A549 (cell line): Measurements from ENCODE around the gene SERINC5. TPM values are rescaled to one million over a fixed set of nuclear protein-coding genes. Genes with fewer than 3 reads are reported as not detected.
"Not testable (repeated sequence)": the region's sequence is repeated elsewhere in the genome, so short reads cannot be mapped to it uniquely, and the experiment has no call there.

ENCODE experiments used
- ATAC-seq, 2 experiments: fragments of 200-7000 bp in 1 of 2; fragments of >200 bp in 1 of 2; cut with Nextera tagmentation in 1 of 2; cut with Tn5 transposase in 1 of 2; 3 replicates each; pipeline versions ENCODE4 v1.8.0 to v1.9.1; 2018 to 2020; ENCODE audit warnings: mild to moderate bottlenecking in 1 of 2, moderate library complexity in 1 of 2
- CTCF ChIA-PET: fragments of 300-600 bp; sonication (Branson Sonifier 250); formaldehyde crosslinking; extraction: SDS; loops from one replicate; lab custom pipeline; 2021; ENCODE audit warnings: antibody characterized with exemption, inconsistent platforms; lab: Yijun Ruan, JAX
- POLR2A ChIA-PET: fragments of 350-600 bp; formaldehyde crosslinking; extraction: SDS; loops from one replicate; lab custom pipeline; 2021; ENCODE audit warnings: antibody characterized with exemption, inconsistent platforms; lab: Yijun Ruan, JAX
- DNase-seq, 2 experiments: peaks; one replicate each; pipeline versions ENCODE4 v3.0.0 to v3.0.0-alpha.2; 2011 to 2016; ENCODE audit warnings: low read depth in 1 of 2, low spot score in 1 of 2
- FAIRE-seq: peaks from 2 replicates; lab custom pipeline; 2011; peaks lifted over from hg19 to GRCh38; lab: Jason Lieb, UNC
- H3K27ac ChIP-seq, 2 experiments: fragments of >200 bp; sonication (Bioruptor Twin); formaldehyde crosslinking; 3 replicates each; pipeline ENCODE4 v1.5.1; 2016 to 2017
- H3K4me1 ChIP-seq: fragments of >200 bp; sonication (Bioruptor Twin); formaldehyde crosslinking; 3 replicates; pipeline ENCODE4 v1.6.1; 2016
- H3K4me2 ChIP-seq: fragments of >200 bp; sonication (Bioruptor Twin); formaldehyde crosslinking; 3 replicates; pipeline ENCODE4 v1.6.1; 2016
- H3K4me3 ChIP-seq: fragments of >200 bp; sonication (Bioruptor Twin); formaldehyde crosslinking; 3 replicates; pipeline ENCODE4 v1.5.1; 2016
- H3K9me3 ChIP-seq: fragments of >200 bp; sonication (Bioruptor Twin); formaldehyde crosslinking; 3 replicates; pipeline ENCODE4 v1.6.1; 2016
- BHLHE40 ChIP-seq: IDR thresholded peaks from 2 replicates; pipeline ENCODE4 v1.6.1; 2012; ENCODE audit warnings: low read depth, low read length, inconsistent platforms
- CEBPB ChIP-seq, 2 experiments: fragments of >200 bp in 1 of 2; sonication (Bioruptor Twin) in 1 of 2; formaldehyde crosslinking in 1 of 2; IDR thresholded peaks; 2 replicates each; pipeline ENCODE4 v1.6.1; 2012 to 2016
- CHD2 ChIP-seq: fragments of 150-350 bp; IDR thresholded peaks from 2 replicates; pipeline ENCODE4 v1.6.1; 2014; ENCODE audit warnings: low read length; ENCODE audit not compliant: partially characterized antibody
- CTCF ChIP-seq: fragments of >200 bp; sonication (Bioruptor Twin); formaldehyde crosslinking; IDR thresholded peaks from 3 replicates; pipeline ENCODE4 v1.5.1; 2016
- EHF ChIP-seq: fragments of 250-450 bp; sonication (Bioruptor Pico); IDR thresholded peaks from 2 replicates; pipeline ENCODE4 v1.5.0; 2020; ENCODE audit warnings: mild to moderate bottlenecking
- EHMT2 ChIP-seq: fragments of 200-600 bp; sonication (generic); IDR thresholded peaks from 2 replicates; pipeline ENCODE4 v1.6.1; 2016; ENCODE audit warnings: antibody characterized with exemption, low read depth, mild to moderate bottlenecking, moderate library complexity
- ELK1 ChIP-seq: fragments of 150-350 bp; IDR thresholded peaks from 2 replicates; pipeline ENCODE4 v1.6.1; 2014; ENCODE audit warnings: low read depth, mild to moderate bottlenecking, low read length
- EP300 ChIP-seq, 2 experiments: fragments of >200 bp; sonication (Bioruptor Twin); formaldehyde crosslinking; IDR thresholded peaks; 2 replicates in 1 of 2; 3 replicates in 1 of 2; pipeline ENCODE4 v1.6.1; 2016 to 2017
- FOSB ChIP-seq: fragments of 250-450 bp; sonication (Bioruptor Pico); IDR thresholded peaks from 2 replicates; pipeline ENCODE4 v1.5.0; 2020; ENCODE audit warnings: mild to moderate bottlenecking, moderate library complexity
- HDAC2 ChIP-seq: fragments of 200-600 bp; sonication (generic); IDR thresholded peaks from 2 replicates; pipeline ENCODE4 v1.6.1; 2016
- HES2 ChIP-seq: fragments of >200 bp; sonication (Bioruptor Twin); formaldehyde crosslinking; IDR thresholded peaks from 2 replicates; pipeline ENCODE4 v1.6.1; 2016
- HEYL ChIP-seq: fragments of 250-450 bp; sonication (Bioruptor Pico); IDR thresholded peaks from 2 replicates; pipeline ENCODE4 v1.8.0; 2021; ENCODE audit warnings: mild to moderate bottlenecking, moderate library complexity
- HOXB13 ChIP-seq: fragments of 250-450 bp; sonication (Bioruptor Pico); IDR thresholded peaks from 2 replicates; pipeline ENCODE4 v1.5.0; 2020; ENCODE audit warnings: low read depth, mild to moderate bottlenecking, moderate library complexity
- HOXB5 ChIP-seq: fragments of 250-450 bp; sonication (Bioruptor Pico); IDR thresholded peaks from 2 replicates; pipeline ENCODE4 v1.5.0; 2020; ENCODE audit warnings: mild to moderate bottlenecking, moderate library complexity
- JUN ChIP-seq, 2 experiments: fragments of >200 bp; sonication (Bioruptor Twin); formaldehyde crosslinking; IDR thresholded peaks; 2 replicates in 1 of 2; 3 replicates in 1 of 2; pipeline ENCODE4 v1.6.1; 2016 to 2017
- KDM1A ChIP-seq: fragments of 200-600 bp; sonication (generic); IDR thresholded peaks from 2 replicates; pipeline ENCODE4 v1.6.1; 2016; ENCODE audit warnings: low read depth, mild to moderate bottlenecking
- MYC ChIP-seq: IDR thresholded peaks from 2 replicates; pipeline ENCODE4 v1.6.1; 2012; ENCODE audit warnings: mild to moderate bottlenecking, inconsistent platforms, low read length, improper control_type of control experiment, borderline replicate concordance
- RARB ChIP-seq: fragments of 250-450 bp; sonication (Bioruptor Pico); IDR thresholded peaks from 2 replicates; pipeline ENCODE4 v1.8.0; 2021; ENCODE audit warnings: mild to moderate bottlenecking, moderate library complexity
- RCOR1 ChIP-seq: fragments of 150-350 bp; IDR thresholded peaks from 2 replicates; pipeline ENCODE4 v1.6.1; 2014; ENCODE audit warnings: antibody characterized with exemption, low read length, low read depth
- RNF2 ChIP-seq: fragments of 200-600 bp; sonication (generic); IDR thresholded peaks from 2 replicates; pipeline ENCODE4 v1.6.1; 2016; ENCODE audit warnings: low read depth, mild to moderate bottlenecking, antibody characterized with exemption, moderate library complexity, borderline replicate concordance
- SMC3 ChIP-seq: fragments of >200 bp; sonication (Bioruptor Twin); formaldehyde crosslinking; IDR thresholded peaks from 3 replicates; pipeline ENCODE4 v1.6.1; 2018; ENCODE audit warnings: inconsistent platforms
- SREBF2 ChIP-seq: fragments of 450-650 bp; IDR thresholded peaks from 2 replicates; pipeline ENCODE4 v1.6.1; 2014; ENCODE audit warnings: mild to moderate bottlenecking, moderate library complexity
- USF2 ChIP-seq: fragments of 450-650 bp; IDR thresholded peaks from 2 replicates; pipeline ENCODE4 v1.6.1; 2014; ENCODE audit warnings: antibody characterized with exemption
- WGBS: methylation state at CpG from one replicate; pipeline ENCODE4 v1.1.6; 2017; ENCODE audit errors: missing lambda C conversion rate; 5-methylcytosine and 5-hydroxymethylcytosine counted together
- polyA plus RNA-seq, 4 experiments: library from polyadenylated mRNA; depleted of rRNA in 3 of 4; stranded (reverse); fragments of >200 nt; fragmentation: RNase III in 1 of 4; extraction: RNeasy Plus Mini Kit Qiagen cat#74134 plus additional on column Dnase treatment in 1 of 4; gene quantifications; 2 replicates in 3 of 4; 3 replicates in 1 of 4; pipeline ENCODE4 v1.2.3, GENCODE V29; 2011 to 2017

The SERINC5 gene
- polyA plus RNA-seq, 2 of the 4 experiments (the other 2 are of a cell fraction), result 7.0 to 13.4 TPM

- ChIA-PET POLR2A (no interaction called here), CTCF (interaction anchor here (0.6 to 2.0 kb wide), 5 partner anchors 10 to 740 kb away, joined by 3 to 4 read pairs (median 3); no protein-coding TSS in a partner anchor)
- no peak overlapping the region for H3K27ac ChIP-seq
- FAIRE-seq (no peak), ATAC-seq (no peak), DNase-seq (no peak)
- TF ChIP-seq JUN (IDR thresholded peaks at IDR 0.05) (no peak), EHF (CRISPR knock-in tag) (no peak), FOSB (no peak), BHLHE40 (no peak), EP300 (IDR thresholded peaks at IDR 0.05) (no peak), CEBPB (IDR thresholded peaks at IDR 0.05) (no peak)
- no peaks in the 10 kb centered on the region for H3K9me3 ChIP-seq
- H3K4me1 ChIP-seq, result no peaks in the 10 kb centered on the region
- WGBS, result 66% methylated on average over 10 of the region's 10 CpGs
- no peak overlapping the region for H3K4me3 ChIP-seq
- no peak overlapping the region for H3K4me2 ChIP-seq
Observed at GRCh38 chr5:80204808-80205614, 50.8 kb downstream of the SERINC5 start.

GRCh38 chr5:80201763-80202162, 54.1 kb downstream of the SERINC5 start:
- H3K4me3 ChIP-seq, POLR2A ChIA-PET, FAIRE-seq, DNase-seq, ATAC-seq, H3K4me2 ChIP-seq, H3K27ac ChIP-seq, H3K4me1 ChIP-seq, H3K9me3 ChIP-seq: not testable (repeated sequence)
- 92% methylated on average over 7 of the region's 7 CpGs for WGBS
- CTCF ChIA-PET, result interaction anchor here (1.1 kb wide), 1 partner anchor 118 kb away, joined by 3 read pairs; no protein-coding TSS in a partner anchor

GRCh38 chr5:80198920-80199319, 56.9 kb downstream of the SERINC5 start:
- ChIA-PET POLR2A (no interaction called here), CTCF (no interaction called here)
- Histone ChIP-seq H3K27ac (no peak overlapping the region), H3K4me1 (no peaks in the 10 kb centered on the region), H3K9me3 (no peaks in the 10 kb centered on the region), H3K4me3 (no peak overlapping the region), H3K4me2 (no peak overlapping the region)
- DNase-seq, result no peak
- 69% methylated on average over 3 of the region's 3 CpGs for WGBS
- no peak for FAIRE-seq
- no peak for TF ChIP-seq SREBF2
- no peak for ATAC-seq

GRCh38 chr5:80198399-80198798, 57.4 kb downstream of the SERINC5 start:
- WGBS, result 83% methylated on average over 11 of the region's 11 CpGs
- POLR2A ChIA-PET, result no interaction called here

More at GRCh38 chr5:80198399-80198798, 57.4 kb downstream of the SERINC5 start:
- ATAC-seq (no peak), FAIRE-seq (no peak), DNase-seq (no peak)
- no peaks in the 10 kb centered on the region for H3K9me3 ChIP-seq
- H3K4me1 ChIP-seq, result no peaks in the 10 kb centered on the region
- no peak overlapping the region for H3K4me3 ChIP-seq
- no peak overlapping the region for H3K27ac ChIP-seq
- no peak overlapping the region for H3K4me2 ChIP-seq
- no peak for TF ChIP-seq HES2
- no peak for TF ChIP-seq FOSB
- TF ChIP-seq RARB (CRISPR knock-in tag), result no peak
- no peak for TF ChIP-seq ELK1
- no peak for TF ChIP-seq JUN (IDR thresholded peaks at IDR 0.05)
- no peak for TF ChIP-seq CEBPB (IDR thresholded peaks at IDR 0.05)
- TF ChIP-seq USF2, result no peak
- TF ChIP-seq SMC3, result no peak
- TF ChIP-seq KDM1A, result no peak
- TF ChIP-seq CTCF, result no peak
- no peak for TF ChIP-seq EHMT2
- TF ChIP-seq MYC, result no peak
- TF ChIP-seq HOXB13 (CRISPR knock-in tag), result no peak
- TF ChIP-seq HOXB5 (CRISPR knock-in tag), result no peak
- TF ChIP-seq HDAC2, result no peak
- no peak for TF ChIP-seq HEYL (CRISPR knock-in tag)
- no peak for TF ChIP-seq RCOR1
- TF ChIP-seq CHD2, result no peak
- TF ChIP-seq RNF2, result no peak
- TF ChIP-seq, all 56 proteins: peak for 0
- CTCF ChIA-PET, result no interaction called here
